HFF-Myc (cell line): ENCODE measurements around the gene PCDHB9.
"Not testable (repeated sequence)": the region's sequence is repeated elsewhere in the genome, so short reads cannot be mapped to it uniquely, and the experiment has no call there.

Source experiments
- DNase-seq: peaks from one replicate; pipeline ENCODE4 v3.0.0-alpha.2; 2011; ENCODE audit warnings: low read depth; ENCODE audit errors: extremely low read depth
- H3K4me3 ChIP-seq: replicated peaks from 2 replicates; pipeline ENCODE4 v1.5.1; 2011; ENCODE audit warnings: low read depth, mild to moderate bottlenecking, control low read depth, low read length
- CTCF ChIP-seq: IDR thresholded peaks from 2 replicates; pipeline ENCODE4 v1.5.1; 2012; ENCODE audit warnings: mild to moderate bottlenecking, low read depth, low read length, control low read depth; ENCODE audit errors: missing control alignments

Gene PCDHB9

GRCh38 chr5:141186897-141187512 lies at the start of gene PCDHB9:
Gene PCDHB9 (plus strand): TSS chr5:141187161. CDS start chr5:141187319, 158 bp downstream.
- TF ChIP-seq CTCF, result peak; percentile 54
- no peak for DNase-seq
- no peak within 1 kb of the TSS for H3K4me3 ChIP-seq

GRCh38 chr5:141137346-141137745 lies 49.6 kb upstream of the PCDHB9 start:
- H3K4me3 ChIP-seq, DNase-seq: not testable (repeated sequence)

- DNase-seq, result no peak
- TF ChIP-seq CTCF, result no peak
- no peak within 1 kb of the TSS for H3K4me3 ChIP-seq
Observed at GRCh38 chr5:141149812-141150211, 37.1 kb upstream of the PCDHB9 start, which contains the start of gene PCDHB6. Gene PCDHB6 (plus strand): TSS chr5:141150057. CDS start chr5:141150258, 201 bp downstream.

- no peak overlapping the region for H3K4me3 ChIP-seq
- DNase-seq, result no peak
Observed at GRCh38 chr5:141150224-141150992, 36.6 kb upstream of the PCDHB9 start.

GRCh38 chr5:141150993-141151325 lies 36.0 kb upstream of the PCDHB9 start:
- no peak for TF ChIP-seq CTCF
- no peak for DNase-seq
- H3K4me3 ChIP-seq, result no peak overlapping the region

More at GRCh38 chr5:141150224-141150992, 36.6 kb upstream of the PCDHB9 start:
- no peak for TF ChIP-seq CTCF

GRCh38 chr5:141151632-141152031 lies 35.3 kb upstream of the PCDHB9 start:
- not testable (repeated sequence) for DNase-seq, H3K4me3 ChIP-seq

- DNase-seq, H3K4me3 ChIP-seq: not testable (repeated sequence)
Observed at GRCh38 chr5:141152096-141152495, 34.9 kb upstream of the PCDHB9 start.

- no peak overlapping the region for H3K4me3 ChIP-seq
- no peak for DNase-seq
- TF ChIP-seq CTCF, result no peak
Observed at GRCh38 chr5:141155540-141156374, 31.2 kb upstream of the PCDHB9 start.

- DNase-seq, H3K4me3 ChIP-seq: not testable (repeated sequence)
Observed at GRCh38 chr5:141157356-141157755, 29.6 kb upstream of the PCDHB9 start.

GRCh38 chr5:141157901-141158300 lies 29.1 kb upstream of the PCDHB9 start:
- H3K4me3 ChIP-seq, DNase-seq: not testable (repeated sequence)
